K562 (cell line): ENCODE results near the gene ZDHHC14. TPM values are rescaled to one million over a fixed set of nuclear protein-coding genes. Genes with fewer than 3 reads are reported as not detected.

ENCODE experiments used
- ARID1B ChIP-seq: fragments of 450-650 bp; IDR thresholded peaks from 2 replicates; pipeline ENCODE4 v1.6.1; 2016; ENCODE audit warnings: antibody characterized with exemption, mild to moderate bottlenecking, inconsistent platforms
- CEBPG ChIP-seq, 3 experiments: fragments of 200-800 bp in 1 of 3; sonication (Bioruptor generic) in 1 of 3; sonication (generic) in 1 of 3; formaldehyde crosslinking in 1 of 3; IDR thresholded peaks in 2 of 3; conservative IDR thresholded peaks in 1 of 3; 2 replicates each; pipeline versions ENCODE4 v1.6.1 to v1.8.0; 2016 to 2022; ENCODE audit warnings: missing compliant biosample characterization in 2 of 3, missing genetic modification characterization in 2 of 3, mild to moderate bottlenecking in 1 of 3, missing genetic modification reagents in 1 of 3
- DPF2 ChIP-seq: fragments of 450-650 bp; IDR thresholded peaks from 2 replicates; pipeline ENCODE4 v1.6.1; 2016
- FOXK2 ChIP-seq, 2 experiments: fragments of 450-650 bp; IDR thresholded peaks in 1 of 2; conservative IDR thresholded peaks in 1 of 2; 2 replicates each; pipeline ENCODE4 v1.6.1; 2016; ENCODE audit warnings: low read depth in 2 of 2, mild to moderate bottlenecking in 1 of 2
- FOXP4 ChIP-seq: sonication (generic); formaldehyde crosslinking; IDR thresholded peaks from 2 replicates; pipeline ENCODE4 v1.8.0; 2022; ENCODE audit warnings: mild to moderate bottlenecking, missing genetic modification reagents, borderline replicate concordance
- MCM3 ChIP-seq: fragments of 450-650 bp; IDR thresholded peaks from 2 replicates; pipeline ENCODE4 v1.6.1; 2016
- RCOR1 ChIP-seq, 2 experiments: IDR thresholded peaks; 2 replicates each; pipeline ENCODE4 v1.6.1; 2012; ENCODE audit warnings: low read depth in 2 of 2, low read length in 2 of 2, borderline replicate concordance in 1 of 2, improper control_type of control experiment in 1 of 2
- SUPT5H ChIP-seq: fragments of 450-650 bp; IDR thresholded peaks from 2 replicates; pipeline ENCODE4 v1.6.1; 2016
- ZBTB7A ChIP-seq: IDR thresholded peaks from 2 replicates; pipeline ENCODE4 v1.6.1; 2011; ENCODE audit warnings: low read depth, mild to moderate bottlenecking, low read length, moderate library complexity, borderline replicate concordance; ENCODE audit not compliant: control insufficient read depth
- ZNF124 ChIP-seq: sonication (generic); formaldehyde crosslinking; IDR thresholded peaks from 2 replicates; pipeline ENCODE4 v1.8.1; 2022; ENCODE audit warnings: missing genetic modification reagents
- ZZZ3 ChIP-seq: fragments of 450-650 bp; IDR thresholded peaks from 2 replicates; pipeline ENCODE4 v1.6.1; 2016; ENCODE audit warnings: antibody characterized with exemption, mild to moderate bottlenecking, moderate library complexity
- polyA plus RNA-seq, 8 experiments: library from polyadenylated mRNA; depleted of rRNA in 4 of 8; stranded (reverse) in 5 of 8; unstranded in 3 of 8; fragments of >200 nt; fragmentation: Nextera tagmentation in 2 of 8; fragmentation: Illumina TruSeq in 1 of 8; extraction: Ambion mirVana in 2 of 8; extraction: Trizol in 1 of 8; gene quantifications; 2 replicates each; pipeline versions ENCODE4 v1.2.1 to v1.2.3, GENCODE V29; 2011 to 2014; ENCODE audit warnings: inconsistent platforms in 1 of 8, missing spikeins in 1 of 8
- total RNA-seq, 7 experiments: library from RNA; depleted of rRNA in 6 of 7; stranded (reverse); fragments of >200 nt in 6 of 7; fragmentation: Illumina TruSeq in 2 of 7; extraction: Trizol in 2 of 7; gene quantifications; 2 replicates each; pipeline versions ENCODE4 v1.2.1 to v1.2.3, GENCODE V29; 2011 to 2021; ENCODE audit warnings: low replicate concordance in 1 of 7
- TF ChIP-seq, protein P1 (sequence below): fragments of 250-450 bp; sonication (Bioruptor Pico); IDR thresholded peaks from 2 replicates; pipeline ENCODE4 v1.4.0; 2020; ENCODE audit warnings: mild to moderate bottlenecking, moderate library complexity
- TF ChIP-seq, protein P2 (sequence below): IDR thresholded peaks from 2 replicates; pipeline ENCODE4 v1.6.1; 2012; ENCODE audit warnings: low read depth, low read length, improper control_type of control experiment, borderline replicate concordance
- TF ChIP-seq, protein P3 (sequence below): fragments of 250-450 bp; sonication (Bioruptor Pico); IDR thresholded peaks from 2 replicates; pipeline ENCODE4 v1.5.0; 2021; ENCODE audit warnings: mild to moderate bottlenecking, moderate library complexity
- TF ChIP-seq, protein P4 (sequence below): sonication (generic); formaldehyde crosslinking; IDR thresholded peaks from 2 replicates; pipeline ENCODE4 v1.9.0; 2022; ENCODE audit warnings: mild to moderate bottlenecking, missing genetic modification reagents

Gene ZDHHC14
- total and polyA plus RNA-seq, 9 of the 15 experiments (the other 6 are each of a cell fraction or from before 2014, with no cell fraction given) = 0.92 to 23.1 (median 13.8) TPM

- TF ChIP-seq, protein P1, sequence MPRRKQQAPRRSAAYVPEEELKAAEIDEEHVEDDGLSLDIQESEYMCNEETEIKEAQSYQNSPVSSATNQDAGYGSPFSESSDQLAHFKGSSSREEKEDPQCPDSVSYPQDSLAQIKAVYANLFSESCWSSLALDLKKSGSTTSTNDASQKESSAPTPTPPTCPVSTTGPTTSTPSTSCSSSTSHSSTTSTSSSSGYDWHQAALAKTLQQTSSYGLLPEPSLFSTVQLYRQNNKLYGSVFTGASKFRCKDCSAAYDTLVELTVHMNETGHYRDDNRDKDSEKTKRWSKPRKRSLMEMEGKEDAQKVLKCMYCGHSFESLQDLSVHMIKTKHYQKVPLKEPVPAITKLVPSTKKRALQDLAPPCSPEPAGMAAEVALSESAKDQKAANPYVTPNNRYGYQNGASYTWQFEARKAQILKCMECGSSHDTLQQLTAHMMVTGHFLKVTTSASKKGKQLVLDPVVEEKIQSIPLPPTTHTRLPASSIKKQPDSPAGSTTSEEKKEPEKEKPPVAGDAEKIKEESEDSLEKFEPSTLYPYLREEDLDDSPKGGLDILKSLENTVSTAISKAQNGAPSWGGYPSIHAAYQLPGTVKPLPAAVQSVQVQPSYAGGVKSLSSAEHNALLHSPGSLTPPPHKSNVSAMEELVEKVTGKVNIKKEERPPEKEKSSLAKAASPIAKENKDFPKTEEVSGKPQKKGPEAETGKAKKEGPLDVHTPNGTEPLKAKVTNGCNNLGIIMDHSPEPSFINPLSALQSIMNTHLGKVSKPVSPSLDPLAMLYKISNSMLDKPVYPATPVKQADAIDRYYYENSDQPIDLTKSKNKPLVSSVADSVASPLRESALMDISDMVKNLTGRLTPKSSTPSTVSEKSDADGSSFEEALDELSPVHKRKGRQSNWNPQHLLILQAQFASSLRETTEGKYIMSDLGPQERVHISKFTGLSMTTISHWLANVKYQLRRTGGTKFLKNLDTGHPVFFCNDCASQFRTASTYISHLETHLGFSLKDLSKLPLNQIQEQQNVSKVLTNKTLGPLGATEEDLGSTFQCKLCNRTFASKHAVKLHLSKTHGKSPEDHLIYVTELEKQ (CRISPR knock-in tag) = no peak
- TF ChIP-seq ZZZ3 (no peak), FOXP4 (CRISPR knock-in tag) (no peak), ARID1B (peak; percentile 55), ZNF124 (no peak), DPF2 (peak; percentile 79), RCOR1 (IDR thresholded peaks at IDR 0.05; ENCODE audit: borderline replicate concordance in 1 of 2, low read depth in 2 of 2, low read length in 2 of 2) (peak in 1 of 2 experiments; percentile 57; a peak in 1 of 4 replicates), ZBTB7A (no peak), SUPT5H (no peak), MCM3 (no peak), FOXK2 (conservative IDR thresholded peaks at IDR 0.05 in 1 of 2, IDR thresholded peaks at IDR 0.05 in 1 of 2; ENCODE audit: low read depth in 2 of 2) (peak; percentile 67 to 76), CEBPG (CRISPR knock-in tag; IDR thresholded peaks at IDR 0.05) (no peak), CEBPG (tag; conservative IDR thresholded peaks at IDR 0.05 in 1 of 2, IDR thresholded peaks at IDR 0.05 in 1 of 2) (0 out of 4 replicates have a peak, but pooled peaks of 1 of the 2 experiments have one; percentile 24)
- TF ChIP-seq, protein P2, sequence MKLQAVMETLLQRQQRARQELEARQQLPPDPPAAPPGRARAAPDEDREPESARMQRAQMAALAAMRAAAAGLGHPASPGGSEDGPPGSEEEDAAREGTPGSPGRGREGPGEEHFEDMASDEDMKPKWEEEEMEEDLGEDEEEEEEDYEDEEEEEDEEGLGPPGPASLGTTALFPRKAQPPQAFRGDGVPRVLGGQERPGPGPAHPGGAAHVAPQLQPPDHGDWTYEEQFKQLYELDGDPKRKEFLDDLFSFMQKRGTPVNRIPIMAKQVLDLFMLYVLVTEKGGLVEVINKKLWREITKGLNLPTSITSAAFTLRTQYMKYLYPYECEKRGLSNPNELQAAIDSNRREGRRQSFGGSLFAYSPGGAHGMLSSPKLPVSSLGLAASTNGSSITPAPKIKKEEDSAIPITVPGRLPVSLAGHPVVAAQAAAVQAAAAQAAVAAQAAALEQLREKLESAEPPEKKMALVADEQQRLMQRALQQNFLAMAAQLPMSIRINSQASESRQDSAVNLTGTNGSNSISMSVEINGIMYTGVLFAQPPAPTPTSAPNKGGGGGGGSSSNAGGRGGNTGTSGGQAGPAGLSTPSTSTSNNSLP = peak; percentile 20; the same call in 1 of the 2 replicates
- TF ChIP-seq, protein P3, sequence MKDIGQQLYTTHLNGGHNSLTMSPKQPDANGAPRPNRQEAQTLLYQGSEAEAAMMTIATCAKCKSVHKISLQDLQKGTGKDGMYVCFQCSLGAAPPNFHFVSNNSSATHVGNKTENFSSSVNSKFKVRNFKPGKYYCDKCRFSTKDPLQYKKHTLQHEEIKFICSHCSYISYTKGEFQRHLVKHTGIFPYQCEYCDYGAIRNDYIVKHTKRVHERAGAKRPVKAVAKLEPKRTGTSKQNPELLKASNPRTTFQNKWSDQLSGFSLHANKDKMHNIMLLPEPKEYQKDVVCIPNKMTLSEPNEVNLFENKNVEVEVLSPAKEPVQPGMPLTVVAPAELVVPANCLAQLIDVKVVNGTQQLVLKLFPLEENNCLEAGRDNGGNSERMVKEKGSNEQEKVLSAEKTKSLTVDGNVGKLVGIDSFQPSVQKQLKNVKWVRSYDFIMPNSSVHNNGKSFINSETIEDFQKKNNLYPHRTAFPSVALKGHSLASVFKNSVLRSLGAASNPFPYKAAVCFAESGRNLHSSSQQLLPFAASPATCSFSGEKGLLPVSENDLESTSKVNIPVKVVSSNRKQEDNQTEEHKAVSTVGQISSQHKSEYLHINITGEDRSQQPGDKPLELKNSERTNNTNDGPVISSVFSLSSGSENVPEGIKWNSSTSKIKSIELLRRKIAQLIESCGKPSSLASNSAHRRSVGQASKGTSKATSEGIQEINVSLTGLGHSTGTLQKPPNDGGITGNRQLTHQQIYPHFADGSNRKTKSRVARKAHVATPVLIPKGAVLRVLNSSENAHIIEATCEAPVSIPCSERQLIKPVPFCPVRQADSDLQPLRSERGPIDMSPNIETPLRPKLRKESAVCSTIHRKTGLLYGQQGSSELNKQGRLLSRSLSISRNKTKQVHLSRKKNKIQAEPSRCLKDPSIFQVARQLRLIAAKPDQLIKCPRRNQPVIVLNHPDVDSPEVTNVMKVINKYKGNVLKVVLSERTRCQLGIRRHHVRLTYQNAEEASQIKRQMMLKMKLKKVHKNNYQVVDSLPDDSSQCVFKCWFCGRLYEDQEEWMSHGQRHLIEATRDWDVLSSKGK = no peak
- TF ChIP-seq, protein P4, sequence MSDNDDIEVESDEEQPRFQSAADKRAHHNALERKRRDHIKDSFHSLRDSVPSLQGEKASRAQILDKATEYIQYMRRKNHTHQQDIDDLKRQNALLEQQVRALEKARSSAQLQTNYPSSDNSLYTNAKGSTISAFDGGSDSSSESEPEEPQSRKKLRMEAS (CRISPR knock-in tag) = no peak
Measured at GRCh38 chr6:157682856-157683481, 302.0 kb downstream of the ZDHHC14 start (continued).
